HG02885 (cell line): ENCODE data around the gene SCGB2B2.
"Not testable (repeated sequence)": the region's sequence is repeated elsewhere in the genome, so short reads cannot be mapped to it uniquely, and the experiment has no call there.

Source experiments
- ATAC-seq: cut with Tn5 transposase; IDR thresholded peaks from one replicate; pipeline ENCODE4 v1.9.1; 2021; ENCODE audit warnings: mild to moderate bottlenecking; ENCODE audit not compliant: unreplicated experiment, poor library complexity

Gene SCGB2B2

DNA sequence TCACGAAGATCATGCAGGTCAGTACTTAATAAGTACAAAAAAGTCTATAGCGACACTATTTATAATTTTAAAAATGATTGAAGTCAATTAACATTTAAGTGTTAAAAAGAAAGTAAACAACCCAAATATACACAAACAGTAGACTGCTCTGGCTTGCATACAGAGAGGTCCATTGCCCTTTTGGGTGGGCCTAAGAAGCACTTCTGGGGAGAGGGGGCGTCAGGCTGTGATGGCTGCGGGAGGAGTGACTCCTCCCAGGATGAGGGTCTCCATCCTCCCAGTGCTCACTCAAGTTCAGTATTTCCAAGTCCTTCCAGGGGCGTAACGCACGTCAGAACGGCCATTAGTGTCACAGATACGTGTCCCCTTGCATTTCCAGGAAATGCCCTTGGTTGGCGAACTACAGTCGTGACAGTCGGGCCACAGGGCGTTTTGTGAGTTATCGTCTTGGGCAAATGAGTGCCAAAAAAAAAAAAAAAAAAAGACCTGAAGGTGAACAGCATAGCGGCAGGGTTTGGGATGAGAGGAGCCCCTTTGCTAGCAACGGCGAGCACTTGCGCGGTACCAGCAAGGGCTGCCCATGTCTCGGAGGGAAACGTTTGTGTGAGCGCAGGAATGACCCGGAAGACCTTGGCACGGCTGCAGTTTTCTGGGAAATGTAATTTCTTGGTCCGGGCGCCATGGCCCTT is at the start of gene SCGB2B2:
Gene SCGB2B2 (minus strand): TSS at position 463 of the 689 bp plus-strand sequence. CDS start 82,596 bp downstream, outside the sequence.
- ATAC-seq = peak; percentile 53

- ATAC-seq = no peak
These were observed 48.4 kb upstream of the SCGB2B2 start for GRCh38 chr19:34725400-34725799.

- no peak for ATAC-seq
These were observed 45.4 kb upstream of the SCGB2B2 start for GRCh38 chr19:34722353-34722752.

DNA sequence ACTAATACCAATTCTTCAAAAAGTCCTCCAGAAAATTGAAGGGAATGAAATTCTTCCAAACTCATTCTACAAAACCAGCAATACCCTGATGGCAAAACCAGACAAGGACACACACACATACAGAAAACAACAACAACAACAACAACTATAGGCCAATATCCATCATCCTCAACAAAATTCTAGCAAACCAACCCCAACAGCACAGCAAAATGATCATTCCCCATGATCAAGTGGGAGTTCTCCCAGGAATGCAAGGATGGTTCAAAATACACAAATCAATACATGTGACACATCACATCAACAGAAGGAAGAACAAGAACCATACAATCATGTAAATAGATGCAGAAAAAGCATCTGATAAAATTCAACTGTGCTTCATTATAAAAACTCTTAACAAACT is 38.4 kb upstream of the SCGB2B2 start:
- ATAC-seq = no peak

DNA sequence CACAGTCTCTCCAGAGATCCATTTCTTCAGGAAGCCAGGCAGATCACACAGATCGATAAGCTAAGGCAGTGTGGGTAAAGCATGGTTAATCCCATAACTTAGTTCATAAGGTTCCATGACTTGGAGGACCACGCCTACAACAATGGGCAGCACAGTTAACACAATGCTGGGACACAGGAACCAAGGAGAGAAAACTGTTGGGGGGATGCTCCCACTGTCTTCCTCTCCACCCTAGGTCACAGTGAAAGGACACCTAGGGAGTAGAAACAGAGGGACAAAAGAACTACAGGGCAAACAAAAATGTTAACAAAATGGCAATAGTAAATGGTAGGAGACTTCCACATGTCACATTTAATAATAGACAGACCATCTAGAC is 36.3 kb upstream of the SCGB2B2 start:
- no peak for ATAC-seq

- no peak for ATAC-seq
These were observed 35.7 kb upstream of the SCGB2B2 start for GRCh38 chr19:34712395-34713261.

- ATAC-seq = no peak
These were observed 34.9 kb upstream of the SCGB2B2 start for GRCh38 chr19:34711890-34712289.

DNA sequence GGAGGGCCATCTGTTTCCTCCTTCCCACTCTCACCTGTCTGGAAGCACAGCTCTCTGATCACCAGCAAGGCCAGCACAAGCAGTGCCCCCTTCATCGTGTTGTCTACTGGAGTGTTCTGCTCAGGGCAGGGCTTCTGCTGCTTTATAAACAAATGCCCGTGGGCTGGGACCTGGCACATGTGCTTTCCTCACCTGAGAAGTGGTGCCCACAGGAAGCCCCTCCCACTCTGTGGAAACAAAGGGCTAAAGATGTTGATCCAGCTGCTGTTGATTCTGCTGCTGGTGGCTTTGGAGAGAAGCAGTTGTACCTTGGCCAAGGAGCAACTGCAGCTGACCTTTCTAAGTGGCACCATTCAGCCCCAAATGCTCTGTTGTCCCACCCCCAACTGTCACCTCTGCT is 30.7 kb upstream of the SCGB2B2 start:
- ATAC-seq = no peak

DNA sequence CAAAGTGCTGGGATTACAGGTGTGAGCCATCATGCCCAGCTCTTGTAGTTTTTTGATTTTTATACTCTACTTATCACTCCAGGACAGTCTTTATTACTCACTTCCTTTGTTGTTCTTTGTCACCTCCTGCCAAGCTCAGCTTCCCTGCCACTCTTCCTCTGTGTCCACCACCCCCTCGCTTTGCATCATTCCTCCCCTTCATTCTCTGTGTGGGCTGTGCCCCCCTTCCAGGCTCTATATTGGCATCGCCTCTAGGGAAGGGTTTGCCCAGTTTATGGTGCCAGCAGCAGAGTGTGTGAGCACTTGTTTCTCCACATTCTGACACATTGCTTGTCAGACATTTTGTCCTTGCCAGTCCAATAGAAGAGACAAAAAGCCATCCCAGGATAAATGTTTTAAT is 15.6 kb upstream of the SCGB2B2 start:
- no peak for ATAC-seq

DNA sequence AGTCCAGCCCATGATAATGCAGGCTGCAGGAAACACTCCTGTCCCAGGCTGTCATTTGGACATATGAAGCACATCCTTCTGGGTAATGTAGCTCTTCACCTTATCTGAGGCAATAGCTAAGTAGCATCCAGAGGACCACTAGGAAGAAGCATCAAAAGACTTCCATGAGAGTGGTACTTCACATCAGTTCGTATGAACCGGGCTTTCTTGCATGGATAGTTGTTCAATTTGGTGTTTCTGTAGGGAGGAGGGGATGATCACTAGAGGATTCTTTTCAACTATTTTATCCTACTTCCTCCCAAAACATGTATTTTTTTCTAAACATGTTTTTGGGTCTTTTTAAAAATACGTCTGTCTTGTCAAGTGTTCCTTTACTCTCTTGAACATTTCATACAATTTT is 13.4 kb upstream of the SCGB2B2 start:
- no peak for ATAC-seq

DNA sequence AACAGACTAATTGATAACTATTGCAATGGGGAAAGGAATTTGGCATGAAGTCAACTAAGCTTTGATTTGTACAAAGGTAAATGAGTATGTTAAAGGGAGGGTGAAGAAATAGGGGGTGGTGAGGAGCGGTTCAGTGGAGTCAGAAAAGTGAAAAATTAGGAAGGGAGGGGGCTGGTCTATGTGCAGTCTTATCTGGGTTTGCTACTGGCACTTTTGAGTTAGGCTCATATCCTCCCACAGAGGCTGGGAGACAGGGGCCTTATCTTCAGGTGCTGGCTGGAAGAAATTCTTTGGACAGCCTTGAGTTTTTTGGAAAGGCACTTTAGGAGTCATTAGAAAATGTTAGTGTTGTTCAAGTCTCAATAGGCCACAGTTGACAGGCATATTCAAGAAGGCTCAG is 11.6 kb upstream of the SCGB2B2 start:
- no peak for ATAC-seq

DNA sequence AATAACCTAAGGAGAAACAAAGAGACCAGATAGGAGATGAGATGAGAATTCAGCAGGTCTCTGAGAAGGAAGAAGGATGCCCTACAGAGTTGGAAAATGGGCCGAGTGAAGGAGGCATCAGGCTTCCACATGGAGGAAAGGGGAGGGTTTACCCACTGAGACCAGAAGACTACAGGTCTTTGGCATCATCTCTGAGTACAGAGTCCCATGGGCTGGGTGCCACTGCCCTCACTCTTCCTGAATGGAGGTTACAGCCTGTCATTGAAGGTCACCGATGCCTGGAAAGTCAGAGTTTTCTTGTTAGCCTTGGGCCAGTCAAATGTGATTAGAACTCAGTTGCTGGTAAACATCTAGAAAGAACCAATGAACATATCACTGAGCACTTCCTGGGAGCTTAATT is 10.4 kb upstream of the SCGB2B2 start:
- ATAC-seq = no peak

GRCh38 chr19:34686455-34686854 is 9.5 kb upstream of the SCGB2B2 start:
- ATAC-seq = no peak

DNA sequence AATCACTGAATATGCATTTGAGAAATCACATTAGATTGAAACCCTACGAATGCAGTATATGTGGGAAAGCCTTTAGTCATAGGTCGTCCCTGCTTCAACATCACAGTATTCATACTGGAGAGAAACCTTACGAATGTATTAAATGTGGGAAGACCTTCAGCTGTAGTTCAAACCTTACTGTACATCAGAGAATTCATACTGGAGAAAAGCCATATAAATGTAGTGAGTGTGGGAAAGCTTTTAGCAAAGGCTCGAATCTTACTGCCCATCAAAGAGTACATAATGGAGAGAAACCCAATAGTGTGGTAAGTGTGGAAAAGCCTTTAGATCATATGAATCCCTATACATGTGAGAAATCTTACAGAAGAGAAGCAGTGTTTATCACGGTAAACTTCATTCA is 8.3 kb upstream of the SCGB2B2 start:
- ATAC-seq = not testable (repeated sequence)

GRCh38 chr19:34681478-34681877 is 4.5 kb upstream of the SCGB2B2 start:
- ATAC-seq = no peak

- ATAC-seq = no peak
These were observed 1.5 kb upstream of the SCGB2B2 start for GRCh38 chr19:34678421-34678820.

GRCh38 chr19:34678085-34678412 is 1.1 kb upstream of the SCGB2B2 start:
- no peak for ATAC-seq

- ATAC-seq = peak; percentile 90
These were observed 576 bp upstream of the SCGB2B2 start, which contains the start of gene ZNF302 for GRCh38 chr19:34677386-34678084. Gene ZNF302, plus strand, starts transcription at chr19:34677678. Its CDS starts 1,127 bp downstream, at chr19:34678805.

DNA sequence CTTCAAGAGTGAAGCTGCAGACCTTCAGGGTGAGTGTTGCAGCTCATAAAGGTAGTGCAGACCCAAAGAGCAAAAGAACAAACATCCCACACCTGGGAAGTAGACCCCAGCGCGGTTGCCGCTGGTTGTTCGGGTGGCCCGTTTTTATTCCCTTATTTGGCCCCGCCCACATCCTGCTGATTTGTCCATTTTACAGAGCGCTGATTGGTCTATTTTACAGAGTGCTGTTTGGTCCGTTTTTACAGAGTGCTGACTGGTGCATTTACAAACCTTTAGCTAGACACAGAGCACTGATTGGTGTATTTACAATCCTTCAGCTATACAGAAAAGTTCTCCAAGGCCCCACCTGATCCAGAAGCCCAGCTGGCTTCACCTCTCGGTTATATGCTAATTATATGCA is 1.0 kb downstream of the SCGB2B2 start:
- no peak for ATAC-seq

GRCh38 chr19:34675250-34675649 is 1.7 kb downstream of the SCGB2B2 start:
- ATAC-seq = no peak

GRCh38 chr19:34673590-34673989 is 3.4 kb downstream of the SCGB2B2 start:
- no peak for ATAC-seq
